Endothelial cell of umbilical vein (primary cell): ENCODE results near the gene ACSL6. TPM values are rescaled to one million over a fixed set of nuclear protein-coding genes. Genes with fewer than 3 reads are reported as not detected.

ENCODE experiments used
- BruUV-seq: library from RNA; stranded (reverse); fragments of 400-500 nt; replicated peaks from 2 replicates; lab custom pipeline; 2021; lab: Mats Ljungman, UMichigan
- CTCF ChIA-PET: fragments of 300-600, 350-600 bp; sonication (Branson Sonifier 250); formaldehyde crosslinking; loops from one replicate; lab custom pipeline; 2021; ENCODE audit warnings: antibody characterized with exemption, inconsistent platforms; lab: Charles Lee
- POLR2A ChIA-PET: fragments of 300-600, 350-600 bp; sonication (Branson Sonifier 250); formaldehyde crosslinking; loops from one replicate; lab custom pipeline; 2021; ENCODE audit warnings: antibody characterized with exemption, inconsistent platforms; lab: Charles Lee
- DNase-seq: peaks from one replicate; pipeline ENCODE4 v3.0.0-alpha.2; 2011; ENCODE audit warnings: low read depth, low spot score
- FAIRE-seq: peaks from 2 replicates; lab custom pipeline; 2011; peaks lifted over from hg19 to GRCh38; lab: Jason Lieb, UNC
- H2AFZ ChIP-seq: 2 replicates; pipeline ENCODE4 v1.6.0; 2012; ENCODE audit warnings: low read depth, low read length, control low read depth, inconsistent platforms
- H3K27ac ChIP-seq: 2 replicates; pipeline ENCODE4 v1.5.1; 2011; ENCODE audit warnings: low read depth, mild to moderate bottlenecking, control low read depth, low read length, moderate library complexity; ENCODE audit not compliant: insufficient read depth
- H3K27me3 ChIP-seq, 2 experiments: 2 replicates each; pipeline versions ENCODE4 v1.6.0 to v1.6.1; 2011; ENCODE audit warnings: low read length in 2 of 2, mixed read lengths in 1 of 2; ENCODE audit not compliant: control insufficient read depth in 2 of 2, insufficient read depth in 2 of 2
- H3K36me3 ChIP-seq, 2 experiments: 2 replicates in 1 of 2; 3 replicates in 1 of 2; pipeline ENCODE4 v1.5.1; 2011; ENCODE audit warnings: low read length in 2 of 2, mild to moderate bottlenecking in 1 of 2, moderate library complexity in 1 of 2; ENCODE audit not compliant: control insufficient read depth in 2 of 2, insufficient read depth in 2 of 2; ENCODE audit errors: extremely low read depth in 1 of 2
- H3K4me1 ChIP-seq: 3 replicates; pipeline ENCODE4 v1.5.1; 2011; ENCODE audit warnings: mild to moderate bottlenecking, low read length; ENCODE audit not compliant: control insufficient read depth, insufficient read depth; ENCODE audit errors: extremely low read depth
- H3K4me2 ChIP-seq: 2 replicates; pipeline ENCODE4 v1.6.1; 2011; ENCODE audit warnings: low read length, control low read depth, mixed read lengths; ENCODE audit not compliant: insufficient read depth
- H3K4me3 ChIP-seq, 3 experiments: fragments of 200-600 bp in 1 of 3; sonication (generic), shearing (Covaris generic) in 1 of 3; replicated peaks in 1 of 3; 2 replicates each; pipeline ENCODE4 v1.5.1; 2011 to 2016; ENCODE audit warnings: control low read depth in 3 of 3, low read length in 3 of 3, mild to moderate bottlenecking in 2 of 3, inconsistent platforms in 1 of 3, low read depth in 1 of 3, moderate library complexity in 1 of 3; ENCODE audit not compliant: insufficient read depth in 1 of 3
- H3K79me2 ChIP-seq: 2 replicates; pipeline ENCODE4 v1.6.0; 2012; ENCODE audit warnings: low read length, inconsistent platforms; ENCODE audit not compliant: control insufficient read depth, insufficient read depth
- H3K9ac ChIP-seq: replicated peaks from 2 replicates; pipeline ENCODE3; 2011; ENCODE audit warnings: low read length, control low read depth; ENCODE audit not compliant: insufficient read depth; ENCODE audit errors: extremely low read depth
- H3K9me1 ChIP-seq: replicated peaks from 3 replicates; pipeline ENCODE4 v1.6.0; 2011; ENCODE audit warnings: mild to moderate bottlenecking, low read length; ENCODE audit not compliant: control insufficient read depth, insufficient read depth; ENCODE audit errors: extremely low read depth
- H3K9me3 ChIP-seq: replicated peaks from 2 replicates; pipeline ENCODE4 v1.5.1; 2012; ENCODE audit warnings: low read length, inconsistent platforms; ENCODE audit not compliant: control insufficient read depth, insufficient read depth
- H4K20me1 ChIP-seq: replicated peaks from 2 replicates; pipeline ENCODE3; 2011; ENCODE audit warnings: mild to moderate bottlenecking, low read length; ENCODE audit not compliant: control insufficient read depth, insufficient read depth; ENCODE audit errors: extremely low read depth
- GATA2 ChIP-seq: IDR thresholded peaks from 2 replicates; pipeline ENCODE4 v1.7.0; 2011; ENCODE audit warnings: low read depth, mild to moderate bottlenecking, moderate library complexity, mixed read lengths, low read length; ENCODE audit not compliant: insufficient read length, insufficient read depth
- JUN ChIP-seq: IDR thresholded peaks from 2 replicates; pipeline ENCODE4 v1.6.1; 2011; ENCODE audit warnings: borderline replicate concordance, low read depth; ENCODE audit not compliant: insufficient read length, insufficient read depth
- MYC ChIP-seq: IDR thresholded peaks from one replicate; pipeline ENCODE4 v1.6.1; 2011; ENCODE audit warnings: mild to moderate bottlenecking, low read depth, low read length
- POLR2A ChIP-seq: IDR thresholded peaks from 2 replicates; pipeline ENCODE4 v1.6.1; 2012; ENCODE audit warnings: low read depth, mild to moderate bottlenecking, control low read depth, low read length
- POLR2AphosphoS5 ChIP-seq: IDR thresholded peaks from 2 replicates; pipeline ENCODE4 v1.6.1; 2012; ENCODE audit warnings: low read depth, mild to moderate bottlenecking, control low read depth, low read length, moderate library complexity; ENCODE audit not compliant: insufficient read depth
- dilution Hi-C: fragments of 300-500 bp; cut with MboI; formaldehyde crosslinking; loops from one replicate; pipeline ENCODE4 v1.15.0; 2019; ENCODE audit warnings: low sequenced_read_pairs; ENCODE audit not compliant: extremely low pct_ligation_motif_present
- intact Hi-C: fragments of 100-400 bp; cut with micrococcal nuclease; formaldehyde crosslinking; loops from one replicate; pipeline ENCODE4 v1.10.0; 2022
- polyA plus RNA-seq, 4 experiments: library from polyadenylated mRNA; depleted of rRNA in 3 of 4; stranded (reverse) in 3 of 4; unstranded in 1 of 4; fragments of >200 nt; gene quantifications; 2 replicates each; pipeline versions ENCODE4 v1.2.1 to v1.2.3, GENCODE V29; 2011 to 2012; ENCODE audit warnings: missing spikeins in 1 of 4
- total RNA-seq: library from RNA; stranded (reverse); gene quantifications from 2 replicates; pipeline ENCODE4 v1.2.3, GENCODE V29; 2021

The ACSL6 gene
- total and polyA plus RNA-seq, 2 donors (not counting 3 experiments of a cell fraction or from before 2014, with no cell fraction given) = not detected

DNA sequence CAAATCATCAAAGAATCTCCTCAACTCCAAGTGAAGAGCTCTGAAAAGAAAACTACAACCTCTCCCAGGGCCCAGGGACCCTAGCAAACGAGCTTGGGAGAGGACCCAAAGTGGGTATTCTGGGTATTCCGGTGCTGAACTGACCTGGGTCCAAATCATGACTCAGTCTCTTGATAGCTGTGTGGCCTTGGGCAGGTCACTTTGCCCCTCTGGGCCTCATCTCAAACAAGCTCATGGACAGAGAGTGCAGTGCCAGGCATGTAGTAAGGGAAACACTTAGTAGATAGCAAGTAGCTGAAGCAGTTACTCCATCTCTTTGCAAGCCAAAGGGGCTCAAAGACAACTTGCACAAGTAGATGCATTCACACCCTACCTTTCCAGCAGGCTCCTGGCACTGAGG, 12.4 kb downstream of the ACSL6 start:
- Histone ChIP-seq H3K4me3 (no peak overlapping the region), H3K27me3 (no peaks in the 10 kb centered on the region), H3K9me1 (no peaks in the 10 kb centered on the region), H4K20me1 (no peaks in the 10 kb centered on the region), H2AFZ (no peak overlapping the region), H3K4me2 (no peak overlapping the region), H3K9me3 (no peaks in the 10 kb centered on the region), H3K36me3 (no peaks in the 10 kb centered on the region), H3K27ac (no peak overlapping the region), H3K9ac (no peak overlapping the region), H3K4me1 (peaks cover 17% of the 10 kb centered on the region), H3K79me2 (no peaks in the 10 kb centered on the region)
- TF ChIP-seq POLR2AphosphoS5 = no peak
- FAIRE-seq = no peak
- DNase-seq = no peak
- no TSS peak for BruUV-seq
- intact Hi-C loops (loop anchor here (5.0 kb wide), 1 partner anchor 202 kb away; the partner anchor contains the start of gene FNIP1), dilution Hi-C loops (no loop called here)
- ChIA-PET CTCF (interaction anchor here (1.1 to 1.5 kb wide), 2 partner anchors 9 to 410 kb away, joined by 5 to 6 read pairs; no protein-coding TSS in a partner anchor), POLR2A (no interaction called here)

DNA sequence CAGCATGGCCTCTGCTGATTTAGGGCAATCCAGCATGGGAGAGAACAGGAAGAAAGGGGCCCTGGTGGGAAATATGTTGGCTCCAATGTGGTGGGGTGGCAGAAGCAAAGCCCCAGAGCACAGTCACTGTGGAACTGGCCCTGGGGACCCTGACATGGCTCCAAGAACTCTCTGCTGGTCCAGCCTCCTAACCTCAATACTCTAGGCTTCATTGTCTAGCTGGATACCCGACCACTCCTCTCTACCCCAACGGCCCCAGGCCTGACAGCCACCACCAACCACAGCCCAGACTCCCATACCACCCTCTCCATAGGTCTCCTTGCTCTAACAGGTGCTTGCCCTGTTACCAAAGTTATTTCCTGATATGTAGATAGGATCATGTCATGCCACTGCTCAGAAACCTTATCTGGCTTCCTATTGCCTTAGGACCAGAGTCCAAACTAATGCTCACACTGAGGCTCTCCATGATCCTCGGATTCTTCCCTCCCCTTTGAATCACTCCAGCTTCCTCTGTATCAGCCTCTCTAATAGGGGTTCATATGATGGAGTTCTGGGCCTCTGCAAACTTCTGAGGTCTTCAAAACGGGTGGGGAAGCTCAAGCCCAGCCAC, 12.9 kb downstream of the ACSL6 start:
- BruUV-seq = no TSS peak
- Histone ChIP-seq H2AFZ (no peak overlapping the region), H3K9me3 (no peaks in the 10 kb centered on the region), H3K79me2 (no peaks in the 10 kb centered on the region), H3K4me1 (peaks cover 17% of the 10 kb centered on the region), H3K4me2 (no peak overlapping the region), H3K36me3 (no peaks in the 10 kb centered on the region), H3K9ac (no peak overlapping the region), H3K27ac (no peak overlapping the region), H4K20me1 (no peaks in the 10 kb centered on the region), H3K27me3 (no peaks in the 10 kb centered on the region), H3K4me3 (no peak overlapping the region), H3K9me1 (no peaks in the 10 kb centered on the region)
- TF ChIP-seq POLR2AphosphoS5 (no peak), MYC (no peak), JUN (no peak), GATA2 (no peak), POLR2A (no peak)
- FAIRE-seq (no peak), DNase-seq (no peak)
- dilution Hi-C loops (no loop called here), intact Hi-C loops (loop anchor here (5.0 kb wide), 1 partner anchor 201 kb away; the partner anchor contains the start of gene FNIP1)
- ChIA-PET CTCF (interaction anchor here (1.1 to 1.5 kb wide), 2 partner anchors 9 to 409 kb away, joined by 5 to 6 read pairs; no protein-coding TSS in a partner anchor), POLR2A (no interaction called here)
